Heart left ventricle (tissue), 16 donors: ENCODE measurements around the gene ETHE1. TPM values are rescaled to one million over a fixed set of nuclear protein-coding genes. Genes with fewer than 3 reads are reported as not detected.

Experiments
- ATAC-seq, 4 donors: fragments of 200-7000 bp; cut with Tn5 transposase; one replicate each; pipeline ENCODE4 v1.9.1; 2020 to 2022; ENCODE audit warnings: moderate library complexity in 4 of 4, mild to moderate bottlenecking in 3 of 4, moderate number of reproducible peaks in 1 of 4
- DNase-seq, 5 donors: peaks; one replicate each; pipeline ENCODE4 v3.0.0-alpha.2; 2020
- H3K27ac ChIP-seq, 12 donors: fragments of 200-600 bp; sonication (generic) in 4 of 12; one replicate each; pipeline versions ENCODE4 v1.5.0 to v1.8.0; 2016 to 2022; ENCODE audit warnings: mild to moderate bottlenecking in 2 of 12
- H3K27me3 ChIP-seq, 9 donors: fragments of 200-600 bp; sonication (generic) in 2 of 9; one replicate each; pipeline versions ENCODE4 v1.5.1 to v1.8.0; 2016 to 2022; ENCODE audit warnings: mild to moderate bottlenecking in 3 of 9
- H3K36me3 ChIP-seq, 9 donors: fragments of 200-600 bp; sonication (generic) in 2 of 9; one replicate each; pipeline versions ENCODE4 v1.5.0 to v1.8.0; 2018 to 2022; ENCODE audit warnings: mild to moderate bottlenecking in 2 of 9
- H3K4me1 ChIP-seq, 12 donors: fragments of 200-600 bp; sonication (generic) in 4 of 12; one replicate each; pipeline versions ENCODE4 v1.5.0 to v1.8.0; 2016 to 2022; ENCODE audit warnings: mild to moderate bottlenecking in 3 of 12
- H3K4me3 ChIP-seq, 12 donors: fragments of 200-600 bp; sonication (generic) in 4 of 12; one replicate each; pipeline versions ENCODE4 v1.5.0 to v1.8.0; 2017 to 2022; ENCODE audit warnings: mild to moderate bottlenecking in 9 of 12, moderate library complexity in 4 of 12
- H3K9me3 ChIP-seq, 12 donors: fragments of 200-600 bp; sonication (generic) in 4 of 12; one replicate each; pipeline versions ENCODE4 v1.5.0 to v1.8.0; 2016 to 2022; ENCODE audit warnings: mild to moderate bottlenecking in 1 of 12
- POLR2A ChIP-seq, 2 donors: fragments of 450-650 bp; IDR thresholded peaks; one replicate each; pipeline ENCODE4 v1.6.1; 2017; ENCODE audit warnings: antibody characterized with exemption in 2 of 2, mild to moderate bottlenecking in 2 of 2, moderate library complexity in 2 of 2
- WGBS, 4 donors: extraction: QIAGEN DNeasy Blood & Tissue Kit in 2 of 4; methylation state at CpG; one replicate each; pipeline versions ENCODE4 v1.1.5 to v1.1.7; 2013 to 2018; 5-methylcytosine and 5-hydroxymethylcytosine counted together
- intact Hi-C, 10 donors: fragments of 100-400 bp; cut with DNase I; formaldehyde crosslinking; loops; one replicate each; pipeline versions ENCODE4 v1.11.1 to v1.14.2; 2022
- polyA plus RNA-seq, 2 donors: library from polyadenylated mRNA; stranded (reverse); fragments of 200-250 nt; gene quantifications; one replicate each; pipeline ENCODE4 v1.2.3, GENCODE V29; 2013
- total RNA-seq, 9 donors: library from RNA; depleted of rRNA in 2 of 9; stranded (reverse); fragments of >200 nt in 2 of 9; fragmentation: NEBNext Ultra II Directional in 3 of 9; extraction: Animal tissue kit (Norgen Biotek cat#: 25700) in 3 of 9; gene quantifications; one replicate each; pipeline versions ENCODE4 v1.1.0 to v1.2.4, GENCODE V29; 2016 to 2023
- TF ChIP-seq, protein P1 (sequence below), 12 donors: fragments of 200-600 bp; sonication (generic) in 4 of 12; IDR thresholded peaks; one replicate each; pipeline versions ENCODE4 v1.5.0 to v1.8.0; 2018 to 2022; ENCODE audit warnings: antibody characterized with exemption in 12 of 12, mild to moderate bottlenecking in 5 of 12
- donor health status: ischemic (EF 13 %, LVEDD 7.1; RV severe dilation, severe dysfunction).
- donor health status: healthy with polysubstance abuse.
- donor health status: DM: no; HTN: yes; CAD: no.
- donor health status: DM: no; HTN: no; CAD: no.
- donor health status: ischemic (EF 25% LVEDD 6.9; RV normal size, moderate dysfunction).
- donor health status: ischemic (EF 25% LVEDD 5.7; RV mildly dilated, moderate dysfunction).
- donor health status: healthy.
- donor health status: DM: yes; HTN: yes; CAD: no.
- donor health status: ischemic (EF 35%, LVEDD 5.7; RV mildly dilated, moderate dysfunction).
- donor health status: nonischemic (EF 11% LVEDD 7.7; RV severe dilation, severe dysfunction).
- donor health status: DM: yes; HTN: yes; CAD: no.
- donor health status: PGD.
- donor health status: ischemic (EF 29% LVEDD 5.4; RV normal size, mild dysfunction).
- donor health status: nonischemic (EF 23%, LVEDD 6.1; RV moderate dilation, normal function).

Gene ETHE1
- total and polyA plus RNA-seq, 11 donors: 6.0 to 27.6 (median 14.2) TPM

DNA sequence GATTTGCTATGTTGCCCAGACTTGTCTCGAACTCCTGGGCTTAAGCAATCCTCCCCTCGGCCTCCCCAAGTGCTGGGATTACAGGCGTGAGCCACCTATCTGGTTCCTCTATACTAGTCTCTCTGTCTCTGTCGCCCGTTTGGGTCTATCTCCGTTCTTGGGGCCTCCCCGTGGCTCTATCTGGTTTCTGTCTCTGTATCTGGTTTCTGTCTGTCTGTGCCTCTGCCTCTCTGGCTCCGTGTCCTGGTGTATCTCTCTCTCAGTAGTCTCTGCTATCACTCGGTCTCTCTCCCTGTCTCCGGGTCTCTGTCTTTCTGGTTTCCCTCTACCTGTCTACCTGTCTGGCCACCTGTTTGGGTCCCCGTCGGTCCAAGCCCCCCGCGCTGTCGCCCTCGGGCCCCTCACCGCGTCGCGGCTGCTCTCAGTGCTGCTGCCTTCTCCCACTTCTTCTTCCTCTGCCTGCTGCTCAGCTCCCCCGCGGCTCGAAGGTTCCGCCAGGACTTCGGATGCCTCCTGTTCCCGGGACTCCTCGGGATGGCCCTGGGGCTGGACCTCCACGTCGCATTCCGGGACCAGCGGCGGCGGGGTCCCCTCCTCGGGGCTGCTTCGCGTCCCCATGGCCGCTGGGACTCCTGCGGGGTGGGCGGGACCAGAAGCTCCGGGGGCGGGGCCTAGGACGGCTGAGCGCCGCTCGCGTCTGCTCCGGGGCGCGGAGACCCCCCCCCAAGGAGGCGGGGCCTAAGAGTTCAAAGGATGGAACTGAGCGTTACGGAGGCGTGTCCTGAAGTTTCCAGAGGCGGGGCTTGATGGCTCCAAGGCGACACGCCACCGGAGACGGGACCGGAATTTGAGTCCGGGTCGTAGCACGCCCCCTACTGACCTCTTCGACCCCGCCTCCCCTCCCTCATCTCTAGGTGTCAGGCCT is 23.2 kb downstream of the ETHE1 start:
- DNase-seq: peak; percentile 97 to 99 (median 98)
- peak overlapping the region; percentile 45 to 95 (median 78) for H3K4me3 ChIP-seq
- TF ChIP-seq, protein P1, sequence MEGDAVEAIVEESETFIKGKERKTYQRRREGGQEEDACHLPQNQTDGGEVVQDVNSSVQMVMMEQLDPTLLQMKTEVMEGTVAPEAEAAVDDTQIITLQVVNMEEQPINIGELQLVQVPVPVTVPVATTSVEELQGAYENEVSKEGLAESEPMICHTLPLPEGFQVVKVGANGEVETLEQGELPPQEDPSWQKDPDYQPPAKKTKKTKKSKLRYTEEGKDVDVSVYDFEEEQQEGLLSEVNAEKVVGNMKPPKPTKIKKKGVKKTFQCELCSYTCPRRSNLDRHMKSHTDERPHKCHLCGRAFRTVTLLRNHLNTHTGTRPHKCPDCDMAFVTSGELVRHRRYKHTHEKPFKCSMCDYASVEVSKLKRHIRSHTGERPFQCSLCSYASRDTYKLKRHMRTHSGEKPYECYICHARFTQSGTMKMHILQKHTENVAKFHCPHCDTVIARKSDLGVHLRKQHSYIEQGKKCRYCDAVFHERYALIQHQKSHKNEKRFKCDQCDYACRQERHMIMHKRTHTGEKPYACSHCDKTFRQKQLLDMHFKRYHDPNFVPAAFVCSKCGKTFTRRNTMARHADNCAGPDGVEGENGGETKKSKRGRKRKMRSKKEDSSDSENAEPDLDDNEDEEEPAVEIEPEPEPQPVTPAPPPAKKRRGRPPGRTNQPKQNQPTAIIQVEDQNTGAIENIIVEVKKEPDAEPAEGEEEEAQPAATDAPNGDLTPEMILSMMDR (IDR thresholded peaks at IDR 0.05): peak in 7 of 12 donors; percentile 14 to 53 (median 33)
- peak in 1 of 2 donors; percentile 38 for TF ChIP-seq POLR2A (IDR thresholded peaks at IDR 0.05)
- intact Hi-C loops: loop anchor here in 8 of 10 donors (1.0 to 5.0 kb wide), 3 partner anchors 41 to 56 kb away; no protein-coding TSS in a partner anchor
- WGBS, 4 donors: 1 to 3% (median 2%) methylated on average over 35 to 64 of the region's 64 CpGs
- peak overlapping the region; percentile 42 to 97 (median 89) for H3K27ac ChIP-seq
- no peaks in the 10 kb centered on the region for H3K9me3 ChIP-seq
- peaks cover 0 to 29% (median 14%) of the 10 kb centered on the region in 12 donors for H3K4me1 ChIP-seq
- peaks cover 0 to 16% (median 10%) of the 10 kb centered on the region in 9 donors for H3K36me3 ChIP-seq
- ATAC-seq: peak; percentile 98 to 99 (median 99)
- no peaks in the 10 kb centered on the region for H3K27me3 ChIP-seq

DNA sequence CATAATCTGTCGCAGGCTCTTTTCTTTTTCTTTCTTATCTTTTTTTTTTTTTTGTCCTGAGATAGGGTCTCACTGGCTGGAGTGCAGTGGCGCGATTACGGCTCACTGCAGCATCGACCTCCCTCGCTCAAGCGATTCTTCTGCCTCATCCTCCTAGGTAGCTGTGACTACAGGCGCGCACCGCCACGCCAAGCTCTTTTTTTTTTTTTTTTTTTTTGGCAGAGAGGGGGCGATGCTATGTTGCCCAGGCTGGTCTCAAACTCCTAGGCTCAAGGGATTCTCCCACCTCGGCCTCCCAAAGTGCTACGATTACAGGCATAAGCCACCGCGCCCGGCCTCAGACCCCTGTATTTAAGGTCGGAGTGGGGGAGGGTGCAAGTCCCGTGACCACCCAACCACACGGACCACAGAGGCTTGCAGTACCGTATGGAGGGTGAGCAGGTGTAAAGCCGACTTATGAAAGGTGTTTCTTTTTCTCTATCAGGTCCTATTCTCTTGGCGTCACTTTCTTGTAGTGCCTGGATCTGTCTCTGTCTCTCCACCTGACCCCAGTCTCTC is 24.5 kb downstream of the ETHE1 start:
- ATAC-seq (no peak), DNase-seq (no peak)
- WGBS, 4 donors: 76 to 87% (median 81%) methylated on average over 23 of the region's 23 CpGs
- Histone ChIP-seq H3K4me3 (peak overlapping the region in 4 of 12 donors; percentile 67 to 95 (median 88)), H3K4me1 (peaks cover 0 to 33% (median 16%) of the 10 kb centered on the region in 12 donors), H3K27ac (no peak overlapping the region), H3K27me3 (no peaks in the 10 kb centered on the region), H3K36me3 (peaks cover 0 to 10% (median 2%) of the 10 kb centered on the region in 9 donors), H3K9me3 (no peaks in the 10 kb centered on the region)
- TF ChIP-seq, protein P1 (IDR thresholded peaks at IDR 0.05): no peak
- TF ChIP-seq POLR2A (IDR thresholded peaks at IDR 0.05): no peak
- intact Hi-C loops: loop anchor here in 7 of 10 donors (5.0 kb wide), 1 partner anchor 40 kb away; no protein-coding TSS in a partner anchor

DNA sequence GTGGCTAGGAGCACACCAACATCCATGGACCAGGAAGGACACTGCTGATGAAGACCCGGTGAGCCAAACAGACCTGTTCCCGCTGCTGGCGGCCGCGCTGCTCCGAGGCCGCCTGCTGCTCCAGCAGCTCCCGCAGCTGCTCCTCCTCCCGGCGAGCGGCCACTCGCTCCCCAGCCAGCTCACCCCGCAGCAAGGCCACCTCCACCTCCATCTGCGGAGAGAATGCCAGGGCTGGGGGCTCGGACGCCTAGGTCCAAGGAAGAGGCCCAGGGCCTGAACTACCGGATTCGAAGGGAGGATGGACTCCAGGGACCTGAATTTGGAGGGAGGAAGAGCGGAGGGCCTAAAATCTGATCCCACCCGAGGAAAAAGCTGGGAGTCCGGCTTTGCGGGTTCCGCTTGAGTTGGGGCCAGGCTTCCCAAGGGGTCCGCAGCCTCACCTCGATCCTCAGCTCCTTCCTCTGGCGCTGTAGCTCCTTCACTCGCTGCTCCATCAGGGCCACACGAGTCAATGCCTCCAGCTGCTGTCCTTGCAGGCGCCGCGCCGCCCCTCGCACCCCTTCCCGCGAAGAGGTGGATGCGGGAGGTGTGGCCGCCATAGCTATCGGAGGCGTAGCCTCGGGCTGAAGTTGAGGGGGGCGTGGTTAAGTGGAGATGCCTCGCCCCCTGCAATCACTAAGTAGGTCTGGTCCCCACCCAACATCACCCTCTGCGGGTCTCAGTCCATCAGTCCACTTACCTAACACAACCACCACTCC is 25.2 kb downstream of the ETHE1 start:
- peak overlapping the region in 1 of 12 donors; percentile 95 for H3K4me3 ChIP-seq
- intact Hi-C loops: loop anchor here in 7 of 10 donors (5.0 kb wide), 1 partner anchor 40 kb away; no protein-coding TSS in a partner anchor
- TF ChIP-seq, protein P1 (IDR thresholded peaks at IDR 0.05): no peak
- TF ChIP-seq POLR2A (IDR thresholded peaks at IDR 0.05): no peak
- H3K4me1 ChIP-seq: peaks cover 0 to 33% (median 16%) of the 10 kb centered on the region in 12 donors
- DNase-seq: no peak
- H3K27me3 ChIP-seq: no peaks in the 10 kb centered on the region
- no peak for ATAC-seq
- H3K27ac ChIP-seq: no peak overlapping the region
- no peaks in the 10 kb centered on the region for H3K9me3 ChIP-seq
- peaks cover 0 to 16% (median 8%) of the 10 kb centered on the region in 9 donors for H3K36me3 ChIP-seq
- 65 to 83% (median 70%) methylated on average over 32 to 43 of the region's 43 CpGs for WGBS, 4 donors
